Measurements from ENCODE around the gene MRPS35. TPM values are rescaled to one million over a fixed set of nuclear protein-coding genes. Genes with fewer than 3 reads are reported as not detected.

Gene MRPS35
- total RNA-seq, 1 donor from 2014 or later, result 54.0 TPM

GRCh38 chr12:27805238-27805637 is 94.6 kb downstream of the MRPS35 start:
- Mint-ChIP-seq H3K27me3 (ENCODE audit: low read depth) (peaks cover 22% of the 10 kb centered on the region), H3K9me3 (no peaks in the 10 kb centered on the region), H3K27ac (no peak overlapping the region), H3K4me1 (ENCODE audit: low read depth) (peaks cover 38% of the 10 kb centered on the region), H3K36me3 (ENCODE audit: low read depth) (peaks cover 6% of the 10 kb centered on the region), H3K4me3 (ENCODE audit: low read depth) (no peak overlapping the region)
- intact Hi-C loops (cut with micrococcal nuclease), result no loop called here
- DNase-seq (ENCODE audit: low spot score), result no peak

Other genes starting within 250 kb of the MRPS35 start
- 73.3 and 74.1 TPM in 2 replicates for gene PPFIBP1, start 186.6 kb upstream of the MRPS35 start, total RNA-seq
- 1.5 and 2.2 TPM in 2 replicates for gene REP15, start 14.4 kb upstream of the MRPS35 start, total RNA-seq
- gene KLHL42, start 69.4 kb downstream of the MRPS35 start, total RNA-seq, result 16.2 and 16.9 TPM in 2 replicates
- gene MANSC4, start 69.4 kb downstream of the MRPS35 start, total RNA-seq, result not detected in 2 replicates